Trophoblast cell (in vitro differentiated cells and primary cell): ENCODE data around the gene SCN1B.

Experiments used
- DNase-seq, 2 donors: peaks; one replicate each; pipeline ENCODE4 v3.0.0-alpha.2; 2016
- H2AFZ ChIP-seq: 2 replicates; pipeline ENCODE4 v1.6.1; 2013; ENCODE audit warnings: low read length, moderate library complexity, mild to moderate bottlenecking; ENCODE audit not compliant: insufficient read depth, poor library complexity
- H2AK5ac ChIP-seq: 2 replicates; pipeline ENCODE4 v1.6.1; 2013; ENCODE audit warnings: mild to moderate bottlenecking, low read length
- H2BK120ac ChIP-seq: 2 replicates; pipeline ENCODE4 v1.6.1; 2013; ENCODE audit warnings: low read length, mild to moderate bottlenecking, moderate library complexity; ENCODE audit not compliant: insufficient read depth, poor library complexity
- H2BK12ac ChIP-seq: 2 replicates; pipeline ENCODE4 v1.6.1; 2013; ENCODE audit warnings: mild to moderate bottlenecking, low read length, moderate library complexity
- H2BK5ac ChIP-seq: 2 replicates; pipeline ENCODE4 v1.6.1; 2013; ENCODE audit warnings: low read length, low read depth, moderate library complexity, mild to moderate bottlenecking; ENCODE audit not compliant: poor library complexity
- H3K14ac ChIP-seq: 2 replicates; pipeline ENCODE4 v1.6.1; 2013; ENCODE audit warnings: mild to moderate bottlenecking, low read length
- H3K18ac ChIP-seq: 2 replicates; pipeline ENCODE4 v1.6.1; 2013; ENCODE audit warnings: mild to moderate bottlenecking, low read length
- H3K23ac ChIP-seq: 2 replicates; pipeline ENCODE4 v1.6.1; 2013; ENCODE audit warnings: low read length
- H3K27ac ChIP-seq: 2 replicates; pipeline ENCODE4 v1.5.1; 2013; ENCODE audit warnings: low read depth, mild to moderate bottlenecking, inconsistent platforms, low read length, moderate library complexity
- H3K27me3 ChIP-seq: 2 replicates; pipeline ENCODE4 v1.6.1; 2013; ENCODE audit warnings: inconsistent platforms, mild to moderate bottlenecking, low read length, moderate library complexity; ENCODE audit not compliant: insufficient read depth
- H3K36me3 ChIP-seq, 2 experiments: 1 replicate in 1 of 2; 2 replicates in 1 of 2; pipeline ENCODE4 v1.6.1; 2013; ENCODE audit warnings: low read length in 2 of 2, mild to moderate bottlenecking in 2 of 2, moderate library complexity in 1 of 2; ENCODE audit not compliant: insufficient read depth in 2 of 2, control insufficient read depth in 1 of 2
- H3K4ac ChIP-seq: 2 replicates; pipeline ENCODE4 v1.6.1; 2013; ENCODE audit warnings: low read depth, mild to moderate bottlenecking, low read length, moderate library complexity
- H3K4me1 ChIP-seq, 2 experiments: 1 replicate in 1 of 2; 2 replicates in 1 of 2; pipeline ENCODE4 v1.6.1; 2013; ENCODE audit warnings: low read length in 2 of 2, mild to moderate bottlenecking in 2 of 2, moderate library complexity in 1 of 2; ENCODE audit not compliant: insufficient read depth in 2 of 2, control insufficient read depth in 1 of 2
- H3K4me2 ChIP-seq: 2 replicates; pipeline ENCODE4 v1.6.1; 2013; ENCODE audit warnings: inconsistent platforms, mild to moderate bottlenecking, low read length, moderate library complexity
- H3K4me3 ChIP-seq: 2 replicates; pipeline ENCODE4 v1.5.1; 2013; ENCODE audit warnings: mild to moderate bottlenecking, low read depth, low read length, inconsistent platforms
- H3K79me1 ChIP-seq: one replicate; pipeline ENCODE4 v1.6.1; 2013; ENCODE audit warnings: low read length
- H3K79me2 ChIP-seq: 2 replicates; pipeline ENCODE4 v1.6.1; 2013; ENCODE audit warnings: low read length, mild to moderate bottlenecking; ENCODE audit not compliant: control insufficient read depth, insufficient read depth, poor library complexity
- H3K9ac ChIP-seq: 2 replicates; pipeline ENCODE4 v1.6.1; 2013; ENCODE audit warnings: mild to moderate bottlenecking, low read length
- H3K9me3 ChIP-seq: 2 replicates; pipeline ENCODE4 v1.6.1; 2013; ENCODE audit warnings: low read depth, mild to moderate bottlenecking, control low read depth, inconsistent platforms, low read length; ENCODE audit not compliant: insufficient read depth
- H4K12ac ChIP-seq: 2 replicates; pipeline ENCODE4 v1.6.1; 2013; ENCODE audit warnings: low read depth, mild to moderate bottlenecking, low read length, moderate library complexity
- H4K8ac ChIP-seq: 2 replicates; pipeline ENCODE4 v1.6.1; 2013; ENCODE audit warnings: low read depth, mild to moderate bottlenecking, low read length, moderate library complexity
- H4K91ac ChIP-seq: one replicate; pipeline ENCODE4 v1.6.1; 2013; ENCODE audit warnings: low read depth, mild to moderate bottlenecking, low read length, moderate library complexity
- WGBS: extraction: QIAGEN DNeasy Blood & Tissue Kit; methylation state at CpG from one replicate; pipeline ENCODE4 v1.1.7; 2013; ENCODE audit warnings: missing lambda C conversion rate; ENCODE audit not compliant: insufficient read length, insufficient coverage; ENCODE audit errors: extremely low coverage; 5-methylcytosine and 5-hydroxymethylcytosine counted together

SCN1B gene

GRCh38 chr19:35073941-35074340 lies 43.7 kb downstream of the SCN1B start:
- Histone ChIP-seq H2BK12ac (no peak overlapping the region), H3K14ac (no peak overlapping the region), H2AK5ac (no peak overlapping the region), H3K27ac (no peak overlapping the region), H2BK120ac (no peak overlapping the region), H4K12ac (no peak overlapping the region), H3K4me2 (no peak overlapping the region), H4K91ac (no peak overlapping the region), H3K79me1 (no peaks in the 10 kb centered on the region), H3K4me1 (no peaks in the 10 kb centered on the region), H3K18ac (no peak overlapping the region), H3K4ac (no peak overlapping the region), H3K23ac (no peak overlapping the region), H3K36me3 (no peaks in the 10 kb centered on the region), H3K27me3 (no peaks in the 10 kb centered on the region), H3K9me3 (peaks cover 10% of the 10 kb centered on the region), H4K8ac (no peak overlapping the region), H3K4me3 (no peak overlapping the region), H2BK5ac (no peak overlapping the region), H3K9ac (no peak overlapping the region), H2AFZ (no peak overlapping the region), H3K79me2 (no peaks in the 10 kb centered on the region)
- WGBS, result no CpG with 5 or more reads among the region's 8 CpGs
- DNase-seq, result no peak

GRCh38 chr19:35074426-35075201 lies 44.3 kb downstream of the SCN1B start:
- Histone ChIP-seq H2BK5ac (no peak overlapping the region), H2AK5ac (no peak overlapping the region), H3K23ac (no peak overlapping the region), H3K9me3 (peaks cover 10% of the 10 kb centered on the region), H3K36me3 (no peaks in the 10 kb centered on the region), H3K18ac (no peak overlapping the region), H3K27ac (no peak overlapping the region), H4K12ac (no peak overlapping the region), H2AFZ (no peak overlapping the region), H3K4me3 (no peak overlapping the region), H2BK120ac (no peak overlapping the region), H3K9ac (no peak overlapping the region), H4K91ac (no peak overlapping the region), H3K79me1 (no peaks in the 10 kb centered on the region), H2BK12ac (no peak overlapping the region), H3K14ac (no peak overlapping the region), H3K27me3 (no peaks in the 10 kb centered on the region), H4K8ac (no peak overlapping the region), H3K79me2 (no peaks in the 10 kb centered on the region), H3K4ac (no peak overlapping the region), H3K4me1 (no peaks in the 10 kb centered on the region), H3K4me2 (no peak overlapping the region)
- DNase-seq, result no peak
- no CpG with 5 or more reads among the region's 21 CpGs for WGBS

GRCh38 chr19:35075202-35076025 lies 45.1 kb downstream of the SCN1B start:
- H3K79me2 ChIP-seq, result no peaks in the 10 kb centered on the region
- no peak overlapping the region for H4K91ac ChIP-seq
- H2BK120ac ChIP-seq, result no peak overlapping the region
- no peak overlapping the region for H3K18ac ChIP-seq
- no peak overlapping the region for H3K27ac ChIP-seq
- no peak overlapping the region for H2BK12ac ChIP-seq
- no peaks in the 10 kb centered on the region for H3K4me1 ChIP-seq
- no peak overlapping the region for H3K4me3 ChIP-seq
- no peak overlapping the region for H3K4me2 ChIP-seq
- no peak overlapping the region for H3K23ac ChIP-seq
- no peak overlapping the region for H2BK5ac ChIP-seq
- no peak overlapping the region for H2AK5ac ChIP-seq
- no peaks in the 10 kb centered on the region for H3K79me1 ChIP-seq
- H4K8ac ChIP-seq, result no peak overlapping the region
- no peak for DNase-seq
- H3K27me3 ChIP-seq, result no peaks in the 10 kb centered on the region
- no peak overlapping the region for H4K12ac ChIP-seq
- no peak overlapping the region for H3K9ac ChIP-seq
- no peaks in the 10 kb centered on the region for H3K36me3 ChIP-seq
- H3K14ac ChIP-seq, result no peak overlapping the region
- WGBS, result 100% methylated on average over 5 of the region's 21 CpGs
- H3K9me3 ChIP-seq, result peaks cover 10% of the 10 kb centered on the region
- no peak overlapping the region for H3K4ac ChIP-seq
- no peak overlapping the region for H2AFZ ChIP-seq

- H2BK120ac ChIP-seq, result no peak overlapping the region
- H2AK5ac ChIP-seq, result no peak overlapping the region
- no peak overlapping the region for H3K4me2 ChIP-seq
- no peaks in the 10 kb centered on the region for H3K27me3 ChIP-seq
- no peak overlapping the region for H3K23ac ChIP-seq
- H3K79me1 ChIP-seq, result no peaks in the 10 kb centered on the region
- no peak overlapping the region for H3K4ac ChIP-seq
- H2AFZ ChIP-seq, result no peak overlapping the region
- H3K9ac ChIP-seq, result no peak overlapping the region
- no peak overlapping the region for H2BK5ac ChIP-seq
- H4K8ac ChIP-seq, result no peak overlapping the region
- H4K91ac ChIP-seq, result no peak overlapping the region
- no peak overlapping the region for H3K27ac ChIP-seq
- no peak overlapping the region for H3K14ac ChIP-seq
- no peak overlapping the region for H3K18ac ChIP-seq
- H4K12ac ChIP-seq, result no peak overlapping the region
- no peaks in the 10 kb centered on the region for H3K4me1 ChIP-seq
- H2BK12ac ChIP-seq, result no peak overlapping the region
- no CpG with 5 or more reads among the region's 6 CpGs for WGBS
- H3K36me3 ChIP-seq, result no peaks in the 10 kb centered on the region
- no peaks in the 10 kb centered on the region for H3K79me2 ChIP-seq
- H3K9me3 ChIP-seq, result peaks cover 8% of the 10 kb centered on the region
- no peak for DNase-seq
- no peak overlapping the region for H3K4me3 ChIP-seq
These were observed 45.7 kb downstream of the SCN1B start for GRCh38 chr19:35076026-35076370.
